ENCODE data around the gene FABP3. TPM values are rescaled to one million over a fixed set of nuclear protein-coding genes. Genes with fewer than 3 reads are reported as not detected.

Gene FABP3
- total and polyA plus RNA-seq, 2 donors (not counting 3 experiments of a cell fraction or from before 2014, with no cell fraction given), result 0.84 to 2.6 TPM

GRCh38 chr1:31407029-31407626 is 34.3 kb upstream of the FABP3 start:
- H3K27ac ChIP-seq (ENCODE audit: insufficient read depth, low read depth, low read length), result no peak overlapping the region
- ChIA-PET POLR2A (no interaction called here), CTCF (interaction anchor here (2.2 kb wide), 1 partner anchor 14 kb away, joined by 8 read pairs; no protein-coding TSS in a partner anchor)
- H3K9me1 ChIP-seq (replicated peaks; ENCODE audit: control insufficient read depth, extremely low read depth, insufficient read depth, low read length), result no peaks in the 10 kb centered on the region
- no peaks in the 10 kb centered on the region for H3K4me1 ChIP-seq (ENCODE audit: control insufficient read depth, extremely low read depth, insufficient read depth, low read length)
- intact Hi-C loops (cut with micrococcal nuclease) (no loop called here), dilution Hi-C loops (cut with MboI; ENCODE audit: extremely low pct_ligation_motif_present, low sequenced_read_pairs) (no loop called here)
- H3K27me3 ChIP-seq (ENCODE audit: control insufficient read depth in 2 of 2, insufficient read depth in 2 of 2, low read length in 2 of 2), result peaks cover 3 to 19% of the 10 kb centered on the region in 2 experiments
- no peak overlapping the region for H2AFZ ChIP-seq (ENCODE audit: low read depth, low read length)
- H3K4me3 ChIP-seq (replicated peaks in 1 of 3; ENCODE audit: insufficient read depth in 1 of 3, low read depth in 1 of 3, low read length in 3 of 3), result no peak overlapping the region
- FAIRE-seq, result no peak
- TF ChIP-seq POLR2A (IDR thresholded peaks at IDR 0.05; ENCODE audit: low read depth, low read length) (no peak), POLR2AphosphoS5 (IDR thresholded peaks at IDR 0.05; ENCODE audit: insufficient read depth, low read depth, low read length) (no peak), MAX (IDR thresholded peaks at IDR 0.05; ENCODE audit: insufficient read depth, insufficient read length) (no peak)
- no peaks in the 10 kb centered on the region for H3K9me3 ChIP-seq (replicated peaks; ENCODE audit: control insufficient read depth, insufficient read depth, low read length)
- no peaks in the 10 kb centered on the region for H3K36me3 ChIP-seq (ENCODE audit: control insufficient read depth in 2 of 2, extremely low read depth in 1 of 2, insufficient read depth in 2 of 2, low read length in 2 of 2)
- H3K79me2 ChIP-seq (ENCODE audit: control insufficient read depth, insufficient read depth, low read length), result no peaks in the 10 kb centered on the region
- no peak overlapping the region for H3K9ac ChIP-seq (replicated peaks; ENCODE audit: extremely low read depth, insufficient read depth, low read length)
- no peak overlapping the region for H3K4me2 ChIP-seq (ENCODE audit: insufficient read depth, low read length)
- no peak for DNase-seq (ENCODE audit: low read depth, low spot score)
- H4K20me1 ChIP-seq (replicated peaks; ENCODE audit: control insufficient read depth, extremely low read depth, insufficient read depth, low read length), result no peaks in the 10 kb centered on the region
- no TSS peak for BruUV-seq (replicated peaks)

GRCh38 chr1:31405578-31406245 is 32.8 kb upstream of the FABP3 start:
- ChIA-PET POLR2A (no interaction called here), CTCF (interaction anchor here (1.0 to 2.2 kb wide), 2 partner anchors 11 to 16 kb away, joined by 4 to 8 read pairs; no protein-coding TSS in a partner anchor)
- intact Hi-C loops (cut with micrococcal nuclease), result no loop called here
- dilution Hi-C loops (cut with MboI; ENCODE audit: extremely low pct_ligation_motif_present, low sequenced_read_pairs), result no loop called here
- no peak overlapping the region for H3K4me2 ChIP-seq (ENCODE audit: insufficient read depth, low read length)
- H3K27me3 ChIP-seq (ENCODE audit: control insufficient read depth in 2 of 2, insufficient read depth in 2 of 2, low read length in 2 of 2), result peaks cover 2 to 8% of the 10 kb centered on the region in 2 experiments
- H4K20me1 ChIP-seq (replicated peaks; ENCODE audit: control insufficient read depth, extremely low read depth, insufficient read depth, low read length), result no peaks in the 10 kb centered on the region
- no peak overlapping the region for H3K9ac ChIP-seq (replicated peaks; ENCODE audit: extremely low read depth, insufficient read depth, low read length)
- no peaks in the 10 kb centered on the region for H3K4me1 ChIP-seq (ENCODE audit: control insufficient read depth, extremely low read depth, insufficient read depth, low read length)
- no peak overlapping the region for H3K4me3 ChIP-seq (replicated peaks in 1 of 3; ENCODE audit: insufficient read depth in 1 of 3, low read depth in 1 of 3, low read length in 3 of 3)
- H3K79me2 ChIP-seq (ENCODE audit: control insufficient read depth, insufficient read depth, low read length), result no peaks in the 10 kb centered on the region
- no peaks in the 10 kb centered on the region for H3K9me3 ChIP-seq (replicated peaks; ENCODE audit: control insufficient read depth, insufficient read depth, low read length)
- H3K36me3 ChIP-seq (ENCODE audit: control insufficient read depth in 2 of 2, extremely low read depth in 1 of 2, insufficient read depth in 2 of 2, low read length in 2 of 2), result no peaks in the 10 kb centered on the region
- H3K27ac ChIP-seq (ENCODE audit: insufficient read depth, low read depth, low read length), result no peak overlapping the region
- TF ChIP-seq GATA2 (IDR thresholded peaks at IDR 0.05; ENCODE audit: insufficient read depth, insufficient read length, low read depth, low read length) (no peak), FOS (IDR thresholded peaks at IDR 0.05; ENCODE audit: borderline replicate concordance, insufficient read depth, low read length) (no peak), CTCF (IDR thresholded peaks at IDR 0.05; ENCODE audit: extremely low read depth in 1 of 2, insufficient read depth in 1 of 2, low read depth in 1 of 2, low read length in 2 of 2) (no peak), POLR2AphosphoS5 (IDR thresholded peaks at IDR 0.05; ENCODE audit: insufficient read depth, low read depth, low read length) (no peak)
- FAIRE-seq, result no peak
- no TSS peak for BruUV-seq (replicated peaks)
- H3K9me1 ChIP-seq (replicated peaks; ENCODE audit: control insufficient read depth, extremely low read depth, insufficient read depth, low read length), result no peaks in the 10 kb centered on the region
- H2AFZ ChIP-seq (ENCODE audit: low read depth, low read length), result no peak overlapping the region
- no peak for DNase-seq (ENCODE audit: low read depth, low spot score)
